ENCODE measurements around the gene UPK3A.

The UPK3A gene

GRCh38 chr22:45337536-45337935, 52.8 kb downstream of the UPK3A start:
- H3K36me3 ChIP-seq (ENCODE audit: insufficient read depth, low read length) = peaks cover 44% of the 10 kb centered on the region
- no peak overlapping the region for H3K9ac ChIP-seq (ENCODE audit: low read length)
- H3K4me1 ChIP-seq (ENCODE audit: insufficient read depth, low read length) = peaks cover 18% of the 10 kb centered on the region
- H3K27ac ChIP-seq (ENCODE audit: low read depth, low read length) = no peak overlapping the region
- H3K4me3 ChIP-seq (ENCODE audit: low read depth in 1 of 2, low read length in 2 of 2) = no peak overlapping the region
- H3K27me3 ChIP-seq (ENCODE audit: control insufficient read depth in 1 of 2, insufficient read depth in 2 of 2, low read length in 2 of 2) = no peaks in the 10 kb centered on the region
- no peaks in the 10 kb centered on the region for H3K9me3 ChIP-seq (ENCODE audit: low read length)

DNA sequence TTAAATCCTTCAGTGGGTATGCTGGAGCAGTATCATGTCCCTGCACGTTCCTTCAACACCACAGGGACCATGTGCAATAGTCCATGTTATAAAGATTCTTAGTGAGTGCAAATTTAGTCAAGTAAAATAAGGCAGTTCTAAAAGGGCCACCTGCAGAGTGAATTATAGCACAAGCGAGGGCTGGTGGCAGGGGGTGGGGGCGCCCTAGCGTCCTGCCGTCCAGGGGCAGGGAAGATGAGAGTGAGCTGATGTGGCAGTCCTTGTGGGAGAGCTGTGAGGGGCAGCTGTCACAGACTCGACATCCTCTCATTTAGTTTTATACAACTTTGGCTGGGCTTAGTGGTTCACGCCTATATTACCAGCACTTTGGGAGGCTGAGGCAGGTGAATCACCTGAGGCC, 54.0 kb downstream of the UPK3A start:
- peaks cover 38% of the 10 kb centered on the region for H3K36me3 ChIP-seq (ENCODE audit: insufficient read depth, low read length)
- no peak overlapping the region for H3K9ac ChIP-seq (ENCODE audit: low read length)
- H3K27ac ChIP-seq (ENCODE audit: low read depth, low read length) = no peak overlapping the region
- H3K4me1 ChIP-seq (ENCODE audit: insufficient read depth, low read length) = peaks cover 18% of the 10 kb centered on the region
- no peaks in the 10 kb centered on the region for H3K9me3 ChIP-seq (ENCODE audit: low read length)
- H3K4me3 ChIP-seq (ENCODE audit: low read depth in 1 of 2, low read length in 2 of 2) = no peak overlapping the region
- H3K27me3 ChIP-seq (ENCODE audit: control insufficient read depth in 1 of 2, insufficient read depth in 2 of 2, low read length in 2 of 2) = no peaks in the 10 kb centered on the region

- Histone ChIP-seq H3K36me3 (ENCODE audit: insufficient read depth, low read length) (peaks cover 35% of the 10 kb centered on the region), H3K4me3 (ENCODE audit: low read depth in 1 of 2, low read length in 2 of 2) (no peak overlapping the region)
Observed at GRCh38 chr22:45340323-45340722, 55.6 kb downstream of the UPK3A start.

GRCh38 chr22:45341498-45341897, 56.7 kb downstream of the UPK3A start:
- H3K4me3 ChIP-seq (ENCODE audit: low read depth in 1 of 2, low read length in 2 of 2) = no peak overlapping the region
- H3K9me3 ChIP-seq (ENCODE audit: low read length) = no peaks in the 10 kb centered on the region
- peaks cover 28% of the 10 kb centered on the region for H3K36me3 ChIP-seq (ENCODE audit: insufficient read depth, low read length)
- H3K27ac ChIP-seq (ENCODE audit: low read depth, low read length) = no peak overlapping the region
- H3K4me1 ChIP-seq (ENCODE audit: insufficient read depth, low read length) = peaks cover 12% of the 10 kb centered on the region
- no peak overlapping the region for H3K9ac ChIP-seq (ENCODE audit: low read length)
- H3K27me3 ChIP-seq (ENCODE audit: control insufficient read depth in 1 of 2, insufficient read depth in 2 of 2, low read length in 2 of 2) = no peaks in the 10 kb centered on the region

More at GRCh38 chr22:45340323-45340722, 55.6 kb downstream of the UPK3A start:
- H3K9ac ChIP-seq (ENCODE audit: low read length) = no peak overlapping the region
- H3K27me3 ChIP-seq (ENCODE audit: control insufficient read depth in 1 of 2, insufficient read depth in 2 of 2, low read length in 2 of 2) = no peaks in the 10 kb centered on the region
- no peaks in the 10 kb centered on the region for H3K9me3 ChIP-seq (ENCODE audit: low read length)
- H3K27ac ChIP-seq (ENCODE audit: low read depth, low read length) = no peak overlapping the region
- peaks cover 18% of the 10 kb centered on the region for H3K4me1 ChIP-seq (ENCODE audit: insufficient read depth, low read length)

DNA sequence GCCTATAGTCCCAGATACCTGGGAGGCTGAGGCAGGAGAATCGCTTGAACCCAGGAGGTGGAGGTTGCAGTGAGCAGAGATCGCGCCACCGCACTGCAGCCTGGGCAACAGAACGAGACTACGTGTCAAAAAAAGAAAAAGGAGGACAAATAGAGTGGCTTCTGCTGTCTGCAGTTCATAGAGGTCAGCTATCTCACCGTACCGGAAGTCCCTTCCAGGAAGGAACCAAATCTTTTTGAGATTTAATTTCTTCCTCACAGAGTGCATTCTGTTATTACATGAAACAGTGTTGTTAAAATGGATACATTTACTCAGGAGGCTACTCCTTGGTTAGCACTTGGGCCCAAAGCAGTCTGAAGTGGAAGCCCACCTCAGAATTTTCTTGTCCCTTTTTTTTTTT, 58.4 kb downstream of the UPK3A start:
- Histone ChIP-seq H3K27me3 (ENCODE audit: control insufficient read depth in 1 of 2, insufficient read depth in 2 of 2, low read length in 2 of 2) (no peaks in the 10 kb centered on the region), H3K4me3 (ENCODE audit: low read depth in 1 of 2, low read length in 2 of 2) (no peak overlapping the region), H3K4me1 (ENCODE audit: insufficient read depth, low read length) (no peaks in the 10 kb centered on the region), H3K27ac (ENCODE audit: low read depth, low read length) (no peak overlapping the region), H3K36me3 (ENCODE audit: insufficient read depth, low read length) (peaks cover 25% of the 10 kb centered on the region), H3K9ac (ENCODE audit: low read length) (no peak overlapping the region), H3K9me3 (ENCODE audit: low read length) (no peaks in the 10 kb centered on the region)

- Histone ChIP-seq H3K4me3 (ENCODE audit: low read depth in 1 of 2, low read length in 2 of 2) (no peak overlapping the region), H3K4me1 (ENCODE audit: insufficient read depth, low read length) (no peaks in the 10 kb centered on the region), H3K27me3 (ENCODE audit: control insufficient read depth in 1 of 2, insufficient read depth in 2 of 2, low read length in 2 of 2) (no peaks in the 10 kb centered on the region), H3K9me3 (ENCODE audit: low read length) (no peaks in the 10 kb centered on the region), H3K9ac (ENCODE audit: low read length) (no peak overlapping the region), H3K27ac (ENCODE audit: low read depth, low read length) (no peak overlapping the region), H3K36me3 (ENCODE audit: insufficient read depth, low read length) (peaks cover 25% of the 10 kb centered on the region)
Observed at GRCh38 chr22:45344334-45344733, 59.6 kb downstream of the UPK3A start.

All from muscle layer of colon (tissue), 2 donors.